H9 (cell line): ENCODE data around the gene DHDDS. TPM values are rescaled to one million over a fixed set of nuclear protein-coding genes. Genes with fewer than 3 reads are reported as not detected.

ENCODE experiments used
- DNase-seq: peaks from one replicate; pipeline ENCODE4 v3.0.0-alpha.2; 2017
- H2AFZ ChIP-seq: one replicate; pipeline ENCODE4 v1.6.1; 2013; ENCODE audit warnings: mild to moderate bottlenecking, low read length, control low read depth, moderate library complexity
- H2AK5ac ChIP-seq: 2 replicates; pipeline ENCODE4 v1.6.1; 2013; ENCODE audit warnings: low read length, control low read depth, mixed read lengths; ENCODE audit not compliant: insufficient read length
- H2BK120ac ChIP-seq: one replicate; pipeline ENCODE4 v1.6.1; 2013; ENCODE audit warnings: low read depth, mild to moderate bottlenecking, low read length, control low read depth, inconsistent platforms; ENCODE audit not compliant: poor library complexity, severe bottlenecking
- H2BK12ac ChIP-seq: 2 replicates; pipeline ENCODE4 v1.6.1; 2013; ENCODE audit warnings: low read length, control low read depth, mixed read lengths, low read depth; ENCODE audit not compliant: insufficient read length
- H2BK15ac ChIP-seq: 2 replicates; pipeline ENCODE4 v1.6.1; 2013; ENCODE audit warnings: low read depth, low read length, control low read depth
- H2BK20ac ChIP-seq: one replicate; pipeline ENCODE4 v1.6.1; 2013; ENCODE audit warnings: low read depth, mild to moderate bottlenecking, low read length, control low read depth, inconsistent platforms; ENCODE audit not compliant: poor library complexity, severe bottlenecking
- H2BK5ac ChIP-seq: 2 replicates; pipeline ENCODE4 v1.6.1; 2013; ENCODE audit warnings: low read length, control low read depth, mixed read lengths; ENCODE audit not compliant: insufficient read length
- H3K14ac ChIP-seq: 2 replicates; pipeline ENCODE4 v1.6.1; 2013; ENCODE audit warnings: low read length, control low read depth; ENCODE audit not compliant: insufficient read depth
- H3K18ac ChIP-seq: 2 replicates; pipeline ENCODE4 v1.6.1; 2013; ENCODE audit warnings: low read depth, mild to moderate bottlenecking, mixed read lengths, low read length, control low read depth; ENCODE audit not compliant: insufficient read length
- H3K23ac ChIP-seq: 2 replicates; pipeline ENCODE4 v1.6.1; 2013; ENCODE audit warnings: low read length, control low read depth, mixed read lengths, low read depth; ENCODE audit not compliant: insufficient read length
- H3K23me2 ChIP-seq: 2 replicates; pipeline ENCODE4 v1.6.1; 2013; ENCODE audit warnings: low read depth, mild to moderate bottlenecking, mixed read lengths, low read length, control low read depth; ENCODE audit not compliant: insufficient read length, poor library complexity, severe bottlenecking
- H3K27ac ChIP-seq: 2 replicates; pipeline ENCODE4 v1.5.1; 2013; ENCODE audit warnings: low read length, control low read depth, mixed read lengths, low read depth; ENCODE audit not compliant: insufficient read length
- H3K27me3 ChIP-seq: 2 replicates; pipeline ENCODE4 v1.6.1; 2013; ENCODE audit warnings: low read length, control low read depth, inconsistent platforms; ENCODE audit not compliant: insufficient read depth
- H3K4ac ChIP-seq: 2 replicates; pipeline ENCODE4 v1.6.1; 2013; ENCODE audit warnings: low read depth, mild to moderate bottlenecking, control low read depth, inconsistent platforms, low read length, moderate library complexity
- H3K4me1 ChIP-seq: 2 replicates; pipeline ENCODE4 v1.6.1; 2013; ENCODE audit warnings: low read length, control low read depth, inconsistent platforms; ENCODE audit not compliant: insufficient read depth
- H3K4me2 ChIP-seq: 2 replicates; pipeline ENCODE4 v1.6.1; 2013; ENCODE audit warnings: low read length, control low read depth, mixed read lengths; ENCODE audit not compliant: insufficient read length, insufficient read depth
- H3K56ac ChIP-seq: 2 replicates; pipeline ENCODE4 v1.6.1; 2013; ENCODE audit warnings: low read depth, mild to moderate bottlenecking, mixed read lengths, low read length, control low read depth; ENCODE audit not compliant: insufficient read length
- H3K79me1 ChIP-seq: 2 replicates; pipeline ENCODE4 v1.6.1; 2013; ENCODE audit warnings: low read depth, mild to moderate bottlenecking, moderate library complexity, low read length, control low read depth, inconsistent platforms; ENCODE audit not compliant: insufficient read depth, poor library complexity, severe bottlenecking
- H3K79me2 ChIP-seq: 2 replicates; pipeline ENCODE4 v1.6.1; 2013; ENCODE audit warnings: low read length, control low read depth, inconsistent platforms; ENCODE audit not compliant: insufficient read depth
- H3K9ac ChIP-seq: 2 replicates; pipeline ENCODE4 v1.6.1; 2013; ENCODE audit warnings: low read length, control low read depth, mixed read lengths; ENCODE audit not compliant: insufficient read length; ENCODE audit errors: extremely low read depth
- H3K9me3 ChIP-seq: one replicate; pipeline ENCODE4 v1.6.1; 2013; ENCODE audit warnings: low read depth, low read length, inconsistent platforms; ENCODE audit not compliant: control insufficient read depth
- H3T11ph ChIP-seq: one replicate; pipeline ENCODE4 v1.6.1; 2013; ENCODE audit warnings: mild to moderate bottlenecking, low read length, control low read depth, inconsistent platforms
- H4K20me1 ChIP-seq: one replicate; pipeline ENCODE4 v1.6.1; 2013; ENCODE audit not compliant: control insufficient read depth, insufficient read length, insufficient read depth
- H4K5ac ChIP-seq: 2 replicates; pipeline ENCODE4 v1.6.1; 2013; ENCODE audit warnings: low read depth, mild to moderate bottlenecking, mixed read lengths, low read length, control low read depth; ENCODE audit not compliant: insufficient read length
- H4K8ac ChIP-seq: replicated peaks from 2 replicates; pipeline ENCODE4 v1.6.1; 2013; ENCODE audit warnings: low read length, control low read depth, mixed read lengths, low read depth; ENCODE audit not compliant: insufficient read length
- H4K91ac ChIP-seq: 2 replicates; pipeline ENCODE4 v1.6.1; 2013; ENCODE audit warnings: low read depth, mild to moderate bottlenecking, moderate library complexity, mixed read lengths, low read length, control low read depth; ENCODE audit not compliant: insufficient read length
- H3K27ac Mint-ChIP-seq, 3 experiments: 2 replicates in 2 of 3; 3 replicates in 1 of 3; pipeline ENCODE4 v1.8.0; 2020 to 2021; ENCODE audit warnings: mixed read lengths in 3 of 3, mild to moderate bottlenecking in 1 of 3, moderate library complexity in 1 of 3
- H3K27me3 Mint-ChIP-seq: 2 replicates; pipeline ENCODE4 v1.8.0; 2021; ENCODE audit warnings: low read depth, mild to moderate bottlenecking, moderate library complexity, mixed read lengths
- H3K36me3 Mint-ChIP-seq, 3 experiments: 2 replicates in 2 of 3; 3 replicates in 1 of 3; pipeline ENCODE4 v1.8.0; 2020 to 2021; ENCODE audit warnings: low read depth in 3 of 3, mixed read lengths in 3 of 3; ENCODE audit not compliant: insufficient read depth in 1 of 3
- H3K4me1 Mint-ChIP-seq, 2 experiments: 2 replicates each; pipeline ENCODE4 v1.8.0; 2020; ENCODE audit warnings: mixed read lengths in 2 of 2
- H3K4me3 Mint-ChIP-seq, 2 experiments: 2 replicates in 1 of 2; 3 replicates in 1 of 2; pipeline ENCODE4 v1.8.0; 2020 to 2021; ENCODE audit warnings: mild to moderate bottlenecking in 2 of 2, mixed read lengths in 2 of 2, moderate library complexity in 1 of 2
- H3K9me3 Mint-ChIP-seq, 2 experiments: 2 replicates in 1 of 2; 3 replicates in 1 of 2; pipeline ENCODE4 v1.8.0; 2020; ENCODE audit warnings: mild to moderate bottlenecking in 2 of 2, mixed read lengths in 2 of 2, moderate library complexity in 1 of 2
- total RNA-seq: library from RNA; stranded (reverse); gene quantifications from 2 replicates; pipeline ENCODE4 v1.2.1, GENCODE V29; 2021
- TF ChIP-seq, protein P1 (sequence below): fragments of 200-600 bp; sonication (generic); conservative IDR thresholded peaks from 3 replicates; pipeline ENCODE4 v1.8.0; 2021; ENCODE audit warnings: antibody characterized with exemption, mild to moderate bottlenecking

Gene DHDDS
- total RNA-seq, 1 experiment from 2014 or later = 61.2 TPM

DNA sequence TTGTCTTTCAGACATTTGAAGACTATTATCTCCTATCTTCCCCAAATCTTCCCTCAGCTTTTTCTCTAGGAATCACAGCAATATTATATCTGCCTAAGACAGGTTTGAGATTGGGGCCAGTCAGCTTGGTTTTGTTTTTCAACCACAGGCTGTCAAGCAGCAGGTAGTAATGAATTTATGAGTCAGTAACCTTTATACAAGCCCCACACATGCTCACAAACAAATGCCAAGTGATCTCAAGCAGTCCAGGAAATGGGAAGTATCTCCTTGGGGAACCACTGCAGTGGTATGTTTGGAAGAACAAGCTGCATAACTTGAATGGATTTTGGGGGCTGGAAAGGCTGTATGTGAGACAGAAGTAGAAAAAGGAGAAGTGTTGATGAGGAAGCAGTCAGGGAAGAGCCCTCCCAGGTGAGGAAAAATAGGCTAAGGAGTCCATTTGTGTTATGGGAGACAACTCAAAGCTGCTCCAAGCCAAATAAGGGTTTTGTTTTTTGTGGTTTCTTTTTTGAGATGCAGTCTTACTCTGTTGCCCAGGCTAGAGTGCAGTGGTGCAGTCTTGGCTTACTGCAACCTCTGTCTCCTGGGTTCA is 2.1 kb downstream of the DHDDS start:
- peaks cover 8% of the 10 kb centered on the region for H3K23me2 ChIP-seq
- H3K27me3 ChIP-seq = no peaks in the 10 kb centered on the region
- H3K27ac ChIP-seq = no peak overlapping the region
- H2BK20ac ChIP-seq = no peak overlapping the region
- H3K23ac ChIP-seq = no peak overlapping the region
- no peak overlapping the region for H2BK5ac ChIP-seq
- Mint-ChIP-seq H3K9me3 (no peaks in the 10 kb centered on the region), H3K4me3 (no peak overlapping the region), H3K36me3 (peaks cover 16 to 44% (median 36%) of the 10 kb centered on the region in 3 experiments), H3K4me1 (peaks cover 20 to 35% of the 10 kb centered on the region in 2 experiments), H3K27me3 (no peaks in the 10 kb centered on the region; the same call in 1 of the 2 replicates), H3K27ac (no peak overlapping the region)
- H2BK12ac ChIP-seq = no peak overlapping the region
- no peak for DNase-seq
- H3K14ac ChIP-seq = no peak overlapping the region
- H3K4me1 ChIP-seq = no peaks in the 10 kb centered on the region; the same call in 1 of the 2 replicates
- H3K9ac ChIP-seq = no peak overlapping the region
- H2BK15ac ChIP-seq = no peak overlapping the region
- H3K79me2 ChIP-seq = no peaks in the 10 kb centered on the region
- no peaks in the 10 kb centered on the region for H3K9me3 ChIP-seq
- H4K8ac ChIP-seq = no peak overlapping the region
- no peak overlapping the region for H4K91ac ChIP-seq
- no peak overlapping the region for H4K5ac ChIP-seq
- H3K79me1 ChIP-seq = no peaks in the 10 kb centered on the region
- H3K18ac ChIP-seq = no peak overlapping the region
- H3K56ac ChIP-seq = no peak overlapping the region
- no peak overlapping the region for H2AFZ ChIP-seq
- no peak overlapping the region for H3K4me2 ChIP-seq
- H2BK120ac ChIP-seq = no peak overlapping the region
- H2AK5ac ChIP-seq = no peak overlapping the region
- H3K4ac ChIP-seq = no peak overlapping the region
- no peaks in the 10 kb centered on the region for H4K20me1 ChIP-seq
- H3T11ph ChIP-seq = no peak overlapping the region
- TF ChIP-seq, protein P1, sequence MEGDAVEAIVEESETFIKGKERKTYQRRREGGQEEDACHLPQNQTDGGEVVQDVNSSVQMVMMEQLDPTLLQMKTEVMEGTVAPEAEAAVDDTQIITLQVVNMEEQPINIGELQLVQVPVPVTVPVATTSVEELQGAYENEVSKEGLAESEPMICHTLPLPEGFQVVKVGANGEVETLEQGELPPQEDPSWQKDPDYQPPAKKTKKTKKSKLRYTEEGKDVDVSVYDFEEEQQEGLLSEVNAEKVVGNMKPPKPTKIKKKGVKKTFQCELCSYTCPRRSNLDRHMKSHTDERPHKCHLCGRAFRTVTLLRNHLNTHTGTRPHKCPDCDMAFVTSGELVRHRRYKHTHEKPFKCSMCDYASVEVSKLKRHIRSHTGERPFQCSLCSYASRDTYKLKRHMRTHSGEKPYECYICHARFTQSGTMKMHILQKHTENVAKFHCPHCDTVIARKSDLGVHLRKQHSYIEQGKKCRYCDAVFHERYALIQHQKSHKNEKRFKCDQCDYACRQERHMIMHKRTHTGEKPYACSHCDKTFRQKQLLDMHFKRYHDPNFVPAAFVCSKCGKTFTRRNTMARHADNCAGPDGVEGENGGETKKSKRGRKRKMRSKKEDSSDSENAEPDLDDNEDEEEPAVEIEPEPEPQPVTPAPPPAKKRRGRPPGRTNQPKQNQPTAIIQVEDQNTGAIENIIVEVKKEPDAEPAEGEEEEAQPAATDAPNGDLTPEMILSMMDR = no peak
